ENCODE data around the gene LRRC4C. TPM values are rescaled to one million over a fixed set of nuclear protein-coding genes. Genes with fewer than 3 reads are reported as not detected.

Gene LRRC4C
- total RNA-seq, 1 donor from 2014 or later, result 0.64 TPM

- peaks cover 3% of the 10 kb centered on the region for H3K27me3 Mint-ChIP-seq (ENCODE audit: unreplicated experiment)
- no peak overlapping the region for H3K4me3 Mint-ChIP-seq (ENCODE audit: unreplicated experiment)
- H3K27ac Mint-ChIP-seq (ENCODE audit: unreplicated experiment), result no peak overlapping the region
Observed at GRCh38 chr11:40894501-40894900, 565.0 kb downstream of the LRRC4C start.

GRCh38 chr11:40885250-40885954, 574.0 kb downstream of the LRRC4C start:
- no peak overlapping the region for H3K27ac Mint-ChIP-seq (ENCODE audit: unreplicated experiment)
- TF ChIP-seq CTCF (IDR thresholded peaks at IDR 0.05; ENCODE audit: partially characterized antibody, unreplicated experiment), result no peak
- no peak for DNase-seq
- no peaks in the 10 kb centered on the region for H3K4me1 Mint-ChIP-seq (ENCODE audit: low read depth, unreplicated experiment)
- no peaks in the 10 kb centered on the region for H3K9me3 Mint-ChIP-seq (ENCODE audit: unreplicated experiment)
- no peaks in the 10 kb centered on the region for H3K27me3 Mint-ChIP-seq (ENCODE audit: unreplicated experiment)
- no peaks in the 10 kb centered on the region for H3K36me3 Mint-ChIP-seq (ENCODE audit: unreplicated experiment)
- H3K4me3 Mint-ChIP-seq (ENCODE audit: unreplicated experiment), result no peak overlapping the region

More at GRCh38 chr11:40894501-40894900, 565.0 kb downstream of the LRRC4C start:
- no peak for TF ChIP-seq CTCF (IDR thresholded peaks at IDR 0.05; ENCODE audit: partially characterized antibody, unreplicated experiment)
- no peaks in the 10 kb centered on the region for H3K36me3 Mint-ChIP-seq (ENCODE audit: unreplicated experiment)
- DNase-seq, result no peak
- H3K9me3 Mint-ChIP-seq (ENCODE audit: unreplicated experiment), result no peaks in the 10 kb centered on the region
- H3K4me1 Mint-ChIP-seq (ENCODE audit: low read depth, unreplicated experiment), result no peaks in the 10 kb centered on the region

- no peak overlapping the region for H3K4me3 Mint-ChIP-seq (ENCODE audit: unreplicated experiment)
- no peaks in the 10 kb centered on the region for H3K27me3 Mint-ChIP-seq (ENCODE audit: unreplicated experiment)
- no peaks in the 10 kb centered on the region for H3K4me1 Mint-ChIP-seq (ENCODE audit: low read depth, unreplicated experiment)
- H3K36me3 Mint-ChIP-seq (ENCODE audit: unreplicated experiment), result no peaks in the 10 kb centered on the region
- TF ChIP-seq CTCF (IDR thresholded peaks at IDR 0.05; ENCODE audit: partially characterized antibody, unreplicated experiment), result no peak
- H3K9me3 Mint-ChIP-seq (ENCODE audit: unreplicated experiment), result no peaks in the 10 kb centered on the region
- H3K27ac Mint-ChIP-seq (ENCODE audit: unreplicated experiment), result no peak overlapping the region
- DNase-seq, result no peak
Observed at GRCh38 chr11:40882301-40882700, 577.2 kb downstream of the LRRC4C start.

- no peak overlapping the region for H3K4me3 Mint-ChIP-seq (ENCODE audit: unreplicated experiment)
- no peak for DNase-seq
- no peak overlapping the region for H3K27ac Mint-ChIP-seq (ENCODE audit: unreplicated experiment)
- no peaks in the 10 kb centered on the region for H3K27me3 Mint-ChIP-seq (ENCODE audit: unreplicated experiment)
- H3K9me3 Mint-ChIP-seq (ENCODE audit: unreplicated experiment), result no peaks in the 10 kb centered on the region
- H3K36me3 Mint-ChIP-seq (ENCODE audit: unreplicated experiment), result no peaks in the 10 kb centered on the region
- TF ChIP-seq CTCF (IDR thresholded peaks at IDR 0.05; ENCODE audit: partially characterized antibody, unreplicated experiment), result no peak
- no peaks in the 10 kb centered on the region for H3K4me1 Mint-ChIP-seq (ENCODE audit: low read depth, unreplicated experiment)
Observed at GRCh38 chr11:40879911-40880310, 579.5 kb downstream of the LRRC4C start.

GRCh38 chr11:40877981-40878380, 581.5 kb downstream of the LRRC4C start:
- Mint-ChIP-seq H3K36me3 (ENCODE audit: unreplicated experiment) (no peaks in the 10 kb centered on the region), H3K4me1 (ENCODE audit: low read depth, unreplicated experiment) (no peaks in the 10 kb centered on the region), H3K9me3 (ENCODE audit: unreplicated experiment) (no peaks in the 10 kb centered on the region), H3K27ac (ENCODE audit: unreplicated experiment) (no peak overlapping the region), H3K4me3 (ENCODE audit: unreplicated experiment) (no peak overlapping the region), H3K27me3 (ENCODE audit: unreplicated experiment) (no peaks in the 10 kb centered on the region)
- TF ChIP-seq CTCF (IDR thresholded peaks at IDR 0.05; ENCODE audit: partially characterized antibody, unreplicated experiment), result no peak
- no peak for DNase-seq
